Memory B cell (primary cell): ENCODE measurements around the gene TM7SF3.
"Not testable (repeated sequence)": the region's sequence is repeated elsewhere in the genome, so short reads cannot be mapped to it uniquely, and the experiment has no call there.

Experiments
- ATAC-seq: fragments of 150-1000 bp; cut with Tn5 transposase; 2 replicates; pipeline ENCODE4 v1.10.0; 2021; ENCODE audit warnings: low read depth, mild to moderate bottlenecking, moderate library complexity
- DNase-seq, 2 donors: peaks; one replicate each; pipeline ENCODE4 v3.0.0; 2022; ENCODE audit warnings: low spot score in 2 of 2
- H3K27ac Mint-ChIP-seq: one replicate; pipeline ENCODE4 v1.8.0; 2022; ENCODE audit warnings: mild to moderate bottlenecking, moderate library complexity, mixed read lengths
- H3K27me3 Mint-ChIP-seq: one replicate; pipeline ENCODE4 v1.8.0; 2022; ENCODE audit warnings: mixed read lengths
- H3K36me3 Mint-ChIP-seq: one replicate; pipeline ENCODE4 v1.8.0; 2022; ENCODE audit warnings: mild to moderate bottlenecking, mixed read lengths
- H3K4me1 Mint-ChIP-seq: one replicate; pipeline ENCODE4 v1.8.0; 2022; ENCODE audit warnings: mixed read lengths
- H3K4me3 Mint-ChIP-seq: one replicate; pipeline ENCODE4 v1.8.0; 2022; ENCODE audit warnings: mild to moderate bottlenecking, moderate library complexity, mixed read lengths
- H3K9me3 Mint-ChIP-seq: one replicate; pipeline ENCODE4 v1.8.0; 2022; ENCODE audit warnings: mixed read lengths

The TM7SF3 gene

GRCh38 chr12:27014085-27014858 is at the start of gene TM7SF3:
Gene TM7SF3, minus strand, starts transcription at chr12:27014384. Its CDS starts 216 bp downstream, at chr12:27014168.
- H3K27me3 Mint-ChIP-seq = no peaks in the 10 kb centered on the region
- ATAC-seq = peak; percentile 85
- H3K4me1 Mint-ChIP-seq = peaks cover 26% of the 10 kb centered on the region
- no peaks in the 10 kb centered on the region for H3K9me3 Mint-ChIP-seq
- DNase-seq = peak; percentile 94
- H3K4me3 Mint-ChIP-seq = peak within 1 kb of the TSS; percentile 90
- H3K27ac Mint-ChIP-seq = peak within 1 kb of the TSS; percentile 98
- peaks cover 2% of the 10 kb centered on the region for H3K36me3 Mint-ChIP-seq

- Mint-ChIP-seq H3K4me3 (no peak overlapping the region), H3K9me3 (peaks cover 13% of the 10 kb centered on the region), H3K4me1 (peaks cover 14% of the 10 kb centered on the region), H3K36me3 (peaks cover 36% of the 10 kb centered on the region), H3K27ac (peak overlapping the region; percentile 83), H3K27me3 (no peaks in the 10 kb centered on the region)
- no peak for ATAC-seq
- DNase-seq = no peak
These were observed 49.2 kb upstream of the TM7SF3 start for GRCh38 chr12:27063250-27063851.

- no peaks in the 10 kb centered on the region for H3K27me3 Mint-ChIP-seq
- H3K27ac Mint-ChIP-seq = peak overlapping the region; percentile 5
- H3K4me1 Mint-ChIP-seq = peaks cover 14% of the 10 kb centered on the region
- no peak for DNase-seq
- peaks cover 13% of the 10 kb centered on the region for H3K9me3 Mint-ChIP-seq
- no peak for ATAC-seq
- no peak overlapping the region for H3K4me3 Mint-ChIP-seq
- peaks cover 27% of the 10 kb centered on the region for H3K36me3 Mint-ChIP-seq
These were observed 47.1 kb upstream of the TM7SF3 start for GRCh38 chr12:27061317-27061716.

GRCh38 chr12:27060740-27061139 is 46.6 kb upstream of the TM7SF3 start:
- Mint-ChIP-seq H3K27ac (no peak overlapping the region), H3K9me3 (peaks cover 13% of the 10 kb centered on the region), H3K27me3 (no peaks in the 10 kb centered on the region), H3K4me3 (no peak overlapping the region), H3K36me3 (peaks cover 27% of the 10 kb centered on the region), H3K4me1 (peaks cover 14% of the 10 kb centered on the region)
- ATAC-seq (no peak), DNase-seq (no peak)

GRCh38 chr12:27057543-27057942 is 43.4 kb upstream of the TM7SF3 start:
- ATAC-seq (no peak), DNase-seq (no peak)
- Mint-ChIP-seq H3K9me3 (peaks cover 5% of the 10 kb centered on the region), H3K27me3 (no peaks in the 10 kb centered on the region), H3K4me1 (no peaks in the 10 kb centered on the region), H3K4me3 (no peak overlapping the region), H3K36me3 (peaks cover 26% of the 10 kb centered on the region), H3K27ac (no peak overlapping the region)

- Mint-ChIP-seq H3K27me3 (no peaks in the 10 kb centered on the region), H3K27ac (no peak overlapping the region), H3K36me3 (peaks cover 20% of the 10 kb centered on the region), H3K4me3 (no peak overlapping the region), H3K4me1 (no peaks in the 10 kb centered on the region), H3K9me3 (no peaks in the 10 kb centered on the region)
- DNase-seq (no peak), ATAC-seq (no peak)
These were observed 41.8 kb upstream of the TM7SF3 start for GRCh38 chr12:27055966-27056365.

GRCh38 chr12:27052742-27053141 is 38.6 kb upstream of the TM7SF3 start:
- H3K36me3 Mint-ChIP-seq = peaks cover 11% of the 10 kb centered on the region
- no peaks in the 10 kb centered on the region for H3K9me3 Mint-ChIP-seq
- H3K4me3 Mint-ChIP-seq = no peak overlapping the region
- no peak for ATAC-seq
- no peaks in the 10 kb centered on the region for H3K27me3 Mint-ChIP-seq
- DNase-seq = no peak
- no peak overlapping the region for H3K27ac Mint-ChIP-seq
- H3K4me1 Mint-ChIP-seq = no peaks in the 10 kb centered on the region

- no peak for ATAC-seq
These were observed 38.0 kb upstream of the TM7SF3 start for GRCh38 chr12:27052176-27052575.

GRCh38 chr12:27048822-27049752 is 34.9 kb upstream of the TM7SF3 start:
- Mint-ChIP-seq H3K4me1 (no peaks in the 10 kb centered on the region), H3K4me3 (no peak overlapping the region), H3K27ac (no peak overlapping the region), H3K27me3 (no peaks in the 10 kb centered on the region), H3K36me3 (peaks cover 10% of the 10 kb centered on the region), H3K9me3 (peaks cover 4% of the 10 kb centered on the region)
- ATAC-seq (no peak), DNase-seq (no peak)

More at GRCh38 chr12:27052176-27052575, 38.0 kb upstream of the TM7SF3 start:
- Mint-ChIP-seq H3K9me3 (no peaks in the 10 kb centered on the region), H3K27ac (no peak overlapping the region), H3K27me3 (no peaks in the 10 kb centered on the region), H3K4me1 (no peaks in the 10 kb centered on the region), H3K36me3 (peaks cover 9% of the 10 kb centered on the region), H3K4me3 (no peak overlapping the region)
- no peak for DNase-seq

GRCh38 chr12:27042018-27042417 is 27.8 kb upstream of the TM7SF3 start:
- not testable (repeated sequence) for H3K27me3 Mint-ChIP-seq, H3K27ac Mint-ChIP-seq, ATAC-seq, H3K4me3 Mint-ChIP-seq, H3K4me1 Mint-ChIP-seq, DNase-seq
- Mint-ChIP-seq H3K36me3 (peaks cover 18% of the 10 kb centered on the region), H3K9me3 (peaks cover 13% of the 10 kb centered on the region)

GRCh38 chr12:27040637-27041036 is 26.5 kb upstream of the TM7SF3 start:
- not testable (repeated sequence) for H3K4me1 Mint-ChIP-seq, DNase-seq, H3K27ac Mint-ChIP-seq, ATAC-seq, H3K4me3 Mint-ChIP-seq, H3K27me3 Mint-ChIP-seq
- H3K36me3 Mint-ChIP-seq = peaks cover 19% of the 10 kb centered on the region
- H3K9me3 Mint-ChIP-seq = peaks cover 13% of the 10 kb centered on the region

GRCh38 chr12:27034607-27035293 is 20.6 kb upstream of the TM7SF3 start:
- no peak overlapping the region for H3K4me3 Mint-ChIP-seq
- H3K27me3 Mint-ChIP-seq = no peaks in the 10 kb centered on the region
- ATAC-seq (no peak), DNase-seq (no peak)
- peaks cover 32% of the 10 kb centered on the region for H3K36me3 Mint-ChIP-seq
- no peak overlapping the region for H3K27ac Mint-ChIP-seq
- H3K9me3 Mint-ChIP-seq = no peaks in the 10 kb centered on the region
- no peaks in the 10 kb centered on the region for H3K4me1 Mint-ChIP-seq

- Mint-ChIP-seq H3K9me3 (no peaks in the 10 kb centered on the region), H3K27ac (no peak overlapping the region), H3K27me3 (no peaks in the 10 kb centered on the region), H3K4me1 (no peaks in the 10 kb centered on the region), H3K4me3 (no peak overlapping the region), H3K36me3 (peaks cover 36% of the 10 kb centered on the region)
- ATAC-seq (no peak), DNase-seq (no peak)
These were observed 18.5 kb upstream of the TM7SF3 start for GRCh38 chr12:27032679-27033078.
